NCI-H345 (cell line): Measurements from ENCODE around the gene APOM.
A peak's percentile ranks its signal among the peaks of the same experiment; 100 is the strongest.

Source experiments
- DNase-seq: peaks from one replicate; lab custom pipeline; 2025; lab: John Stamatoyannopoulos, UW

Gene APOM

GRCh38 chr6:31658158-31658688 lies 2.5 kb downstream of the APOM start:
- DNase-seq, result no peak

- DNase-seq, result no peak
Observed at GRCh38 chr6:31658983-31659648, 3.4 kb downstream of the APOM start.

GRCh38 chr6:31659649-31660380 lies 4.1 kb downstream of the APOM start:
- no peak for DNase-seq

- peak; percentile 84 for DNase-seq
Observed at GRCh38 chr6:31660381-31661261, 4.9 kb downstream of the APOM start, which contains the start of gene C6orf47. TSS of gene C6orf47 (minus strand) at chr6:31660778. CDS start at chr6:31659947, 831 bp downstream.

- DNase-seq, result no peak
Observed at GRCh38 chr6:31661262-31662123, 5.8 kb downstream of the APOM start.

GRCh38 chr6:31662124-31662723 lies 6.5 kb downstream of the APOM start:
- DNase-seq, result no peak

GRCh38 chr6:31663126-31663960 lies 7.6 kb downstream of the APOM start:
- DNase-seq, result no peak

- DNase-seq, result no peak
Observed at GRCh38 chr6:31663961-31664789, 8.5 kb downstream of the APOM start.

GRCh38 chr6:31664790-31665500 lies 9.3 kb downstream of the APOM start, which contains the start of gene GPANK1:
TSS of gene GPANK1 (minus strand) at chr6:31664997. CDS start at chr6:31664478, 519 bp downstream.
- peak; percentile 93 for DNase-seq

- DNase-seq, result peak; percentile 99
Observed at GRCh38 chr6:31665501-31666336, 10.0 kb downstream of the APOM start, which contains the start of gene CSNK2B. TSS of gene CSNK2B (plus strand) at chr6:31666080. CDS start at chr6:31666832, 752 bp downstream.

- DNase-seq, result no peak
Observed at GRCh38 chr6:31666337-31666965, 10.8 kb downstream of the APOM start.

GRCh38 chr6:31669676-31670075 lies 14.0 kb downstream of the APOM start, which contains the start of gene LY6G5B:
TSS of gene LY6G5B (plus strand) at chr6:31669976. CDS start at chr6:31670951, 975 bp downstream.
- no peak for DNase-seq

- no peak for DNase-seq
Observed at GRCh38 chr6:31676322-31676903, 20.7 kb downstream of the APOM start.

GRCh38 chr6:31676904-31677303 lies 21.2 kb downstream of the APOM start:
- no peak for DNase-seq

GRCh38 chr6:31677955-31678354 lies 22.3 kb downstream of the APOM start:
- no peak for DNase-seq
